GM19023 (cell line): ENCODE data around the gene ZEB1.
A peak's percentile ranks its signal among the peaks of the same experiment; 100 is the strongest.
"Not testable (repeated sequence)": the region's sequence is repeated elsewhere in the genome, so short reads cannot be mapped to it uniquely, and the experiment has no call there.

ENCODE experiments used
- ATAC-seq: cut with Tn5 transposase; IDR thresholded peaks from one replicate; pipeline ENCODE4 v1.9.1; 2021; ENCODE audit warnings: mild to moderate bottlenecking, moderate library complexity; ENCODE audit not compliant: unreplicated experiment

Gene ZEB1

DNA sequence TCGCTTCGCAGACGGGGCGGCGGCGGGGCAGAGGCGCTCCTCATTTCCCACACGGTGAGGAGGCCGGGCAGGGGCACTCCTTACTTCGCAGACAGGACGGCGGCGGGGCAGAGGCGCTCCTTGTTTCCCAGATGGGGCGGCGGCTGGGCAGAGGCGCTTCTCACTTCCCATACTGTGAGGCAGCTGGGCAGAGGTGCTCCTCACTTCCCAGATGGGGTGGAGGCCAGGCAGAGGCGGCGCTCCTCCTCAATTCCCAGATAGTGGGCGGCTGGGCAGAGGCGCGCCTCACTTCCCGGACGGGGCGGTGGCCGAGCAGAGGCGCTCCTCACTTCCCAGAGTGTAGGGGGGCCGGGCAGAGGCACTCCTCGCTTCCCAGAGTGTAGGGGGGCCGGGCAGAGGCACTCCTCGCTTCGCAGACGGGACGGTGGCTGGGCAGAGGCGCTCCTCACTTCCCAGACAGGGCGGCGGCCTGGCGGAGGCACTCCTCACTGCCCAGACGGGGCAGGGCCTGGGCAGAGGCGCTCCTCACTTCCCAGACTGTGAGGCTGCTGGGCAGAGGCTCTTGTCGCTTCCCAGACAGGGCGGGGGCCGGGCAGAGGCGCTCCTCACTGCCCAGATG lies 43.1 kb downstream of the ZEB1 start:
- no peak for ATAC-seq

DNA sequence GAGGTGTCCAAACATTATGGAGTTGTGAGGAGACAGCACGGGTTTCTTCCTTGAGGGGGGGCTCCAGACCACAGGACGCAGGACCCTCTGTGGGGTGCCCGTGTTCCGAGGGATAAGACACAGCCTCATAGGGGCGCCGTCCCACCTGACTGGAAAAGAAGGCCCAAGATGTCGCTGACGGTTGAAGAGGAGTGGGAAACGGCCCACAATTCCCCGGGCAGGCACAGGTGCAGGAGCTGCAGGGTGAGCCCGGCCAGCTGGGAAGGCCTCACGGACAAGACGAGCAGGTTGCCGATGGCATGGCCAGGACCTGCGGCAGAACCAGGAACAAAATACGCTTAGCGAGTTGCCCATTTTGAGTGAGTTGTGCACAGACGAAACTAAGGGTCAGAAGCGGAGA lies 44.7 kb downstream of the ZEB1 start:
- ATAC-seq = not testable (repeated sequence)

DNA sequence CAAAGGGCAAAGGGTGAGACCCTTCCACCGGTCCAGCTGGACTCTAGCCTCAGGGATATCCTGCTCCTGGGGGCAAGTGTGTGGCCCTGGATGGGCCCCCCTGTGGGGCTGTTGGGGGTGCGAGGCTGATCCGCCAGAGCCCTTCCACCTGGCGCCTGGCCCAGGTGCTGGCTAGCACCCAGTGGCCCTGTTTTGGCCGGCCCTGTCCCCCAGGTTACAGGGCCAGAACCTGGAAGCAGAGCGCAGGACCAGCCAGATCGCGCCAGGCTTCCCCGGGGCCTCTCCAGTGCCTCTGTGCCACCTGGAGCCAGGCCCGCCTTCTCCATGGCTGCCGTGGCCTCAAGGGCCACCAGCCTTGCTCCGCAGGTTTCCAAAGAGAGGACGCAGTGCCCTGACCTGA lies 45.2 kb downstream of the ZEB1 start:
- not testable (repeated sequence) for ATAC-seq

DNA sequence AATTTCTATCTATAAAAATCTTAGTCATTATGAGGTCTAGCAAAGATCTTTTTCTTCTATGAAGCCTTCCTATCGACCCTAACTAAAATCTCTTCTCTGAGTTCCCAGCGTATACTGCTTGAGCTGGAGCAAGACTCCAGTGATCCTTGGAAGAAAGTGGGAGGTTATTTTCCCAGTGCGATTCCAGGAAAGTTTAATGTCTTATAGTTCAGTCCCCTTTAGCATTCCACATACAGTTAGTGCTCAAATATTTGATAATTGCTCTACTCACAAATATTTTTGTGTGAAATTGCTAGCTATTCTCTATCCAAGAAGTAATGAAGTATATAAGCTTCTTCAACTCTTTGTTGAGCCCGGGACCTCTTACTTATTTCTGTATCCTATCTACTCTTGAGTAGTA lies 47.7 kb downstream of the ZEB1 start:
- ATAC-seq = no peak

DNA sequence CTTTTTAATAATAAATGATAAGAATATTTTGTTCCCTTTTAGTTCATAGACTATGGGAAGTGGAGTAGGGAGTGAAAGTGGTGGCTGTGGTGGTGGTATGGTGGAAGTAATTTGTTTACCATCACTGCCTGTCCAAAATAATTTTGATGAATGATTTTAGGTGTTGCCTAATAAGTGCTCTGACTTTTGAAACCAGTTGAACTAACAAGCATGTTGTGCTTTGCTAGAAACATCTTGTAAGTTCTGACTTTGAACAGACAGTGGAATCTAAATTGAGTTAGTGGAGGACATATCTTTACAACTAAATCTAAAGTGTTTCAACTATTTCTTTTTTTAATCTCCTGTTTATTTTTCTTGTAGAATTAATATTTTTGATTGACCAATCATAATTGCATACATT lies 49.7 kb downstream of the ZEB1 start:
- no peak for ATAC-seq

DNA sequence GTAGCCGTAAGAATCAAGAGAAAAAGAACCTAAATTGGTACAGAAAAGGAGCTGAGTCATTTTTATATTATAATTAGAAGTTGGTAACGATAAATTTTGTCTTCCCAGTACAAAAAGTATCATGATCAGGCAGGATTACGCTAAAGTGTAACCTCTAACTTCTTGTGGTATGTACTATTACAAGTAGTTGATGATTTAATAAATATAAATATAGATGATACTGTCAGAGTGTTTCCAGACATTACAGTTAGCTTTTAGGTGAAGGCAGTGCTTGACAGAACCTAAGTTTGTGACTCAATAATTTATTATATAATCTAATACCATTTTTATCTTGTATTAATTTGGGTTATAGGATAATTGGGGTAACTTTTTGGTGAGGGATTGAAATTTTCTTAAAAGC lies 53.4 kb downstream of the ZEB1 start:
- no peak for ATAC-seq

DNA sequence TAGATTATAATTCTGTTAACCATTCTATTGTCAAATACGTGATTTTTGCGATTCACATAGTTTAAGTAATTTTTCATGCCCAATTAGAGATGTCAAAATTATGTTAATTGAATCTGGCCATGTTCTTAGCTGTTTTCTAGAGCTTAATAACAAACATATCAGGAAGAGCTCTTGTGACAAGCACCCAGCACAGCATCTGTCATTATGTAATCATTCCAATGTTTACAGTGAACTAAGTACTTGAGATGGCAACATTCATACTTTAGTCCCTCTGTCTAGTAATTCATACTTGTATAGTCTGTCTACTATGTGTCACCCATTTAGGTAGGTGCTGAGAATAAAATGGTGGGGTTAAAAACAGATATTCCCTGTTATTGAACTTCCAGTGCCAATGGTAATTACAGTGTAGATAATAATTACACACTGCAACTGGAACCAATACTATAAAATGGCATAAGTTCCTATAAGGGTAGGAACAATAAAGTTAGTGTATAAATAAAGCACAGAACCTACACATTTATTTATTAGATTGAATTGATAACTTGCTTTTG lies 55.2 kb downstream of the ZEB1 start:
- ATAC-seq = no peak

DNA sequence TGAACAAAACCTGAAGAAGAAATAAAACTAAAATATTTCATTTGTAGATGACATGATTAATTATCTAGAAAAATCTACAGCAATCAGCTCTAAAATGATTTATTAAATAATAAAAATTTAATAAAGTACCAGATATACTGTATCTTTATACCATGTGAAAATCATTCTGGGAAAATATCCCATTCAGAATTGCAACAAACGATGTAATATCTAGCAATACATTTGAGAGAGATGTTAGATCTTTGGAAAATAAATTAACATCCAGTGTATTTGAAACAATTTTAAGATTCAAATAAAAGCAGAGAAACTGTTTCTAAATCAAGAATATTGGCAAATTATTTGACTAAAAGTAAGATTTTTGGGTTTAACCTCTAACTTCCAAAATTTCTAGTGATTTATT lies 62.2 kb downstream of the ZEB1 start:
- ATAC-seq = no peak

DNA sequence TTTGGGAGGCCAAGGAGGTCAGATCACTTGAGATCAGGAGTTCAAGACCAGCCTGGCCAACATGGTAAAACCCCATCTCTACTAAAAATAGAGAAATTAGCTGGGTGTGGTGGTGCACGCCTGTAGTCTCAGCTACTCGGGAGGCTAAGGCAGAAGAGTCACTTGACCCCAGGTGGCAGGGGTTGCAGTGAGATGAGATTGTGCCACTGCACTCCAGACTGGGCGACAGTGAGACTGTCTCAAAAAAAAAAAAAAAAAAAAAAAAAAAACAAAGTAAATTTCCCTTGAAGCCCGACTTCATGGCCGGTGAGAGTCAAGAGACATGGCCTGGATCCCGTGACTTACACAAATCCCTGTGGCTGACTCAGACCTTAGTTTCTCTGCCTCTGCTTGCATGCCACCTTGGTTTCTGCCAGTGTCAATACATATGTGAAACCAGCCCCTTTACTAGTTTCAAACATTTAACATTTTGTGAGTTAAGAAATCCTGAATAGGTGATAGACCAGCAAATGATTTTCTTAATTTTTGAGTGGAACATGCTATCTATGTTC lies 62.8 kb downstream of the ZEB1 start:
- ATAC-seq = no peak

DNA sequence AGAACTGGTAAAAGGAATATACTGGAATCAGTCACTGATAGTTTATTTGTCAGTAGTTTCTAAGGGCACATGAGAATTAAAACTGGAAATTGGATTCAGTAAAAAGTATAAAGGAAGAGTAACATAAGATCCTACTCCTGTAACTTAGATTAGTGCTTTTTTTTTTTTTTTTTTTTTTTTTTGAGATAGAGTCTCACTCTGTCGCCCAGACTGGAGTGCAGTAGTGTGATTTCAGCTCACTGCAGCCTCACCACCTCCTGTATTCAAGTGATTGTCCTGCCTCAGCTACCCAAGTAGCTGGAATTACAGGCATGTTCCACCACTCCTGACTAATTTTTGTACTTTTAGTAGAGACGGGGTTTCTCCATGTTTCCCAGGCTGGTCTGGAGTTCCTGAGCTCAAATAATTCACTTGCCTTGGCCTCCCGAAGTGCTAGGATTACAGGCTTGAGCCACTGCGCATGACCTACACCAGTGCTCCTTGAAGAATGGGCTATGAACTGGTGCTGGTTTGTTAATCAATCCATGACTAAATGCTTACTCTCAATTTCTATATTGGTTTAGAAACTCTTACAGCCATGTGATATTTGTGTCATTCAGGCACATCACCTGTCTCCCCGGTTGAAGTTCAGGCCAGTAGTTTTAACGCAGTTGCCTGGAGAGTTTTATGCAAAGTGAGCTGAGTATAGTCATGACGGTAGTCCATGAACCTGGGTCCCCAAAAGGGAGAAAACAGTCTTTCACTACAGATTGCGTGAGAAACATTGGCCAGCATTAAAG lies 65.0 kb downstream of the ZEB1 start:
- ATAC-seq = peak; percentile 98

DNA sequence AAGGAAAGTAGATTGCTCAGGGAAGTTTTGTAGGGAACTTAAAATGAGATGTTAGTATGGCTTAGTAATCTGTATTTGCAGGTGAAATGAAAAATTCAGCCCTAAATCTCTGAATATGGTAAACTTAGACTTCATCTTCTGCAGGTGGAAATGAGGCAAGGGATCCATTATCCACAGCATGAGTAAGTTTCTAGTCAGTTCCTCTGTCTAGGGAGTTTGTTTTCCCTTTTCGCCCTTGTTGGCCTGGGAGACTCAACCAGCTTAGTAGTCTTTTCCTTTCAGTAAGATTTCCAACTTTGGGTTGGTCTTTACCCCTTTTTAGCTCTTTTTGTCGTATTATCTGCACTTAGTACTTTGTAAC lies 65.6 kb downstream of the ZEB1 start:
- peak; percentile 24 for ATAC-seq

DNA sequence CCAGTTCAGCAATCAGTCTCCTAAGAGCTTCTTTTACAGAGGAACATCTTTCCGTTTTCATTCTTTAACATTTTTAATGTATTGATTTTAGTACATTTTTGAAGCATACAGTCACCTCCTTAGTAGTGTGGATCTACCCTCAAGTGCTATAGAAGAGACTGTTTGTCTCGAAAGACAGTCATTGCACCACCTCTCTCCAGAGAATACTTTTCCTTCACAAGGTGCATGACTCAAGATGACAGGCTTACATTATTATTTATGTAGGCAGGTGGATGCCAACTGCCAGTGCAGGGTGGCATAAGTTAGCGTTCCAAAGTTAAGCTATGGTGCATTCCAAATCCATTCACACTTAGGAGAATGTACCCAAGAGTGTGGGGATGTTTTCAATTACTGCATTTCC lies 71.8 kb downstream of the ZEB1 start:
- ATAC-seq = no peak

DNA sequence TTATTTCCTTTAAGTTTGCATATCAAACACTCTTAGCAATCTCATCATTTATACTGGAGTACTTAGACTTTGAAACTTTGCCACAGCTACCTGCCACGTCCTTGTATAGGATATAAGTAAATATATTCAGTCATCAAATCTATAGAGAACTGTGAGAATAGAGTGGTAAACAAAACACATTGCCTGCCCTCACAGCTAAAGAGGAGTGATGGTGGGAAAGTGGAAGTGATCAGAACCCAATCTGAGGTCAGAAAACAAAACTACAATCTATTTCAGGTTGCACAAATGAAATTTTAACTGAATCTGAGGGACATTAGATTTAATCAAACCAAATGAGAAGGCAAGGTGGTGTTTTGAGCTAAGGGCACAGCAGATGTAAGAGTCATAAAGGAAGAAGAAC lies 74.8 kb downstream of the ZEB1 start:
- ATAC-seq = no peak

DNA sequence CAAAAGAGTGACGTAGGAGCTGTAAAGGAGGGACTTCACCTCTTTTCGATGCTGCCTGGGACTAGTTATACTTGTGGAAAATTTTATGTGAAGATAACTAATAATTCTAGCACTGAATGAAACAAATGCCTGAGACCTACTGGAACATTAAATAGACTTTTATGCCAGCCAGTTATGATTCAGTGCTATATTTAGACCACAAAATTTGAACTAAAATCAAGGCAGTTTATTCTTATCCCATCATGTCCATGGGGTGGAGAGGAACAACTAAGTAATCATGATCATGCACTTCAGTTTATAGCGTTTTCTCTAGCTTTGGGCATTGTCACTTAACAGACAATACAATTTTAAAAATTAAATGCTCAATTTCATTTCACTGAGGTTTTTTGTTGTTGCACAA lies 76.7 kb downstream of the ZEB1 start:
- no peak for ATAC-seq

DNA sequence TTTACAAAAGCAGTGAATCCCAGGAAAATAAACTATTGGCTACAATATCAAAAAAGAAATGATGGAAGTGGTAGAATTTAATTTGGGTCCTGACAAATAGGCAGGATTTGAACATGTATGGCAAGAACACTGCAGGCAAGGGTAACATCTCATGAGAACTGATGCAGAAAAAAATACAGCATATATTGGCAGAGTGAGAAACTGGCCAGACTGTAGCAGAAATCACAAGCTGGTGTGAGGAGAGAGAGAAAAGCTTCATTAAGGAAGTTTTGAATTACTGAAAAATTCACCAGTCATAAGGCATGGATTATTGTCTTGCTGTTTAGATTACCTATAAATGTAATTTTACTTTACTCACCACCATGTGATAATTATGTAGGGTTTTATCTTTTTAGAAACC lies 77.4 kb downstream of the ZEB1 start:
- no peak for ATAC-seq

DNA sequence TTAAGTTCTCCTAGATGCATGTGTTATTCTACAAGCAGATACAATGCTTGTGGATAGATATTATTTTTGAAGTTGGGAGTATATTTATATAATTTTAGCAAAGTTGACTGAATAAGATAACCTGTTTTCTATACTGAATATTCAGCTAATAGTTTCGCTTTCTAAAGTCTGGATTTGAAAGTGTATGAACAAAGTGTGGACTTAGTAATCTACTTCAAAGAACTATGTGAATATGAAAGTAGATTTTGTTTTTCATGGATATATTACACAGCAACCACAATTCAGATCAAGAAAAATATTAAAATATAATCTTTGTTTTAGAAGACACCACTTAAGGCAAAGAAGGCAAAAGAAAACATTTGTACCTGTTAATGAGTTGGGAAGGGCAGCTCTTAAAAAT lies 78.8 kb downstream of the ZEB1 start:
- no peak for ATAC-seq

DNA sequence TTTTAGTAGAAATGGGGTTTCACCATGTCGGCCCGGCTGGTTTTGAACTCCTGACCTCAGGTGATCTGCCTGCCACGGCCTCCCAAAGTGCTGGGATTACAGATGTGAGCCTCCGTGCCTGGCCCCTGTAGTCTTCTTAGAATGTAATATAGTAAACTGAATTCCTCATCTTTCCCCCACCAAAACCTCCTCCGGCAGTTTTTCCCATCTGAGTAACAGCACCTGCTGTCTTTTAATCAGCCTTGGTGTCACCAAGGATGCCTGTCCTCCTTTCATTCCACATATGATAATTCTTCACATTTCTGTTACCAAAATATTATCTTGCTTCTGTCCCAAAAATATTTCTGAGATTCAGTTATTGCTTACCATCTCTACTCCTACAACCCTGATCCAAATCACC lies 80.2 kb downstream of the ZEB1 start:
- no peak for ATAC-seq

DNA sequence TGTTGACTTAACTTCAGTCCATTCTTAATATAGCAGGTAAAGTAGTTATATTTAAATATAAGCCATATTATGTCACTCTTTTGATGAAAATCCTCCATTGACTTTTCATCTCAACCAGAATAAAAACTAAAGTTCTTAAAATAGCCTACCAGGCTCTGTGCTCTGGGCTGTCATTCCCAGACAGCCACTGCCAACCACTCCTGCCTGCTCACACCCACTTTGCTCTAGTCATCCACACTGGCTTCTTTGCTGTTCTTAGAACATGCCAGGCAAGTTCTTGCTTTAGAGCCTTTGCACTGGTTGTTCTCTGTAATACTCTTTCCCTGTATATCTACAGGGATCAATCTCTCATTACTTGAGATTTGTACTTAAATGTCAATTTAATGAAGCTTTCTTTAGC lies 80.6 kb downstream of the ZEB1 start:
- ATAC-seq = no peak

DNA sequence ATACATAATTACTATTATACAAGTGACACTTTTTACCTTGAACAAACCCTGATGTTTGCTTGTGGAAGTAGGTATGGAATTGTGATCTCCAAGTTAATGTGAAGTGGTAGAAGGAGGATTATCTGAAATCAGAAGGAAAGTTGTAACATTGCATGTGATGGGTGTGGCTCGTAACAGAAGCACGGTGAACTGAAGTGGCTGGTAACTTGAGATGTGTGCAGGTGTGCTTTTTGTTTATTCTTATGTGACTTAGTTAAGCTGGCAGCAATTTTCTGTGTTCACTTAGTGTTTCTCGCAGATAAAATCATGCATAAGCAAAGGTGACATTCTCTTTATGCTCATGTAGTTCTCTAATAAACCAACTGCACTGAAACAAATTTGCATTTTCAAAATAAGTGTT lies 82.3 kb downstream of the ZEB1 start:
- ATAC-seq = no peak

DNA sequence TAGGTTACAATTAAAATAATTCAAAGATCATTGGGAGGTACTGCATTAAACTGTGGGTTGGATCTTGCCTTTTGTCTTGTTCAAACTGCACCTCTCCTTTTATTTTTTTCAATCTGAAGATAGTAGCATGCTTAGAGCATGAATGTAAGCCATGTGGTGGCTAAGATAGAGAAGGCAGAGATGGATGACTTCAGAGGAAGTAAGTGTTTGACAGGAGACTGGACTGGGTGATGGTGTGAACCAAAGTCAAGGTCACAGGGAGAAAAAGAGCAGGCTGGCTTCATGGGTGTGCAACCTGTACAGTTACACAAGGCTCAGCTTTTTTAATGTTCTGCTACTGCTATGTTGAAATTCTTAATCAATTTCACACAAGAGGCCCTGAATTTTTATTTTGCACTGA lies 85.6 kb downstream of the ZEB1 start:
- ATAC-seq = no peak

DNA sequence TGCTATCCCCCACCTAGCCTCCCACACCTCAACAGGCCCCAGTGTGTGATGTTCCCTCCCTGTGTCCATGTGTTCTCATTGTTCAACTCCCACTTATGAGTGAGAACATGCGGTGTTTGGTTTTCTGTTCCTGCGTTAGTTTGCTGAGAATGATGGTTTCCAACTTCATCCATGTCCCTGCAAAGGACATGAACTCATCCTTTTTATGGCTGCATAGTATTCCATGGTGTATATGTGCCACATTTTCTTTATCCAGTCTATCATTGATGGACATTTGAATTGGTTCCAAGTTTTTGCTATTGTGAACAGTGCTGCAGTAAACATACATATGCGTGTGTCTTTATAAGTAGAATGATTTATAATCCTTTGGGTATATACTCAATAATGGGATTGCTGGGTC lies 86.8 kb downstream of the ZEB1 start:
- not testable (repeated sequence) for ATAC-seq

DNA sequence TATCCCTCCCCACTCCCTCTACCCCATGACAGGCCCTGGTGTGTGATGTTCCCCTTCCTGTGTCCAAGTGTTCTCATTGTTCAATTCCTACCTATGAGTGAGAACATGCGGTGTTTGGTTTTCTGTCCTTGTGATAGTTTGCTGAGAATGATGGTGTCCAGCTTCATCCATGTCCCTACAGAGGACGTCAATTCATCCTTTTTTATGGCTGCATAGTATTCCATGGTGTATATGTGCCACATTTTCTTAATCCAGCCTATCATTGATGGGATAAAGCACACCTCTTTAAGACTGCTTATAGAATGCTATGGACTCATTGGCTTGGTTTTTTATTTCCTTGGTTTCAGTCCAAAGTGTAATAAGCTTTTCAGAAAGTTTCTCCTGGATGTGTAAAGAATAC lies 93.4 kb downstream of the ZEB1 start:
- not testable (repeated sequence) for ATAC-seq
